Measurements from ENCODE around the gene FRMD1. TPM values are rescaled to one million over a fixed set of nuclear protein-coding genes. Genes with fewer than 3 reads are reported as not detected.

Gene FRMD1
- total and polyA plus RNA-seq, 2 donors (not counting 1 experiment from before 2014, with no cell fraction given): not detected

GRCh38 chr6:168020242-168020641 is 58.8 kb downstream of the FRMD1 start:
- Histone ChIP-seq H3K9ac (ENCODE audit: low read length) (no peak overlapping the region), H3K4me1 (ENCODE audit: control insufficient read depth in 2 of 2, insufficient read depth in 2 of 2, low read length in 2 of 2) (no peaks in the 10 kb centered on the region), H4K20me1 (ENCODE audit: control insufficient read depth, insufficient read depth, low read length, poor library complexity, severe bottlenecking) (no peaks in the 10 kb centered on the region), H3K9me3 (ENCODE audit: control extremely low read depth in 1 of 3, control insufficient read depth in 2 of 3, insufficient read depth in 1 of 3, low read length in 2 of 3) (peaks cover 0 to 19% (median 0%) of the 10 kb centered on the region in 3 donors), H3K27me3 (replicated peaks in 1 of 4; ENCODE audit: control extremely low read depth in 1 of 4, control insufficient read depth in 3 of 4, insufficient read depth in 4 of 4, low read length in 3 of 4) (no peaks in the 10 kb centered on the region), H2AFZ (ENCODE audit: insufficient read depth, low read depth, low read length, poor library complexity, severe bottlenecking) (no peak overlapping the region), H3K4me3 (ENCODE audit: control extremely low read depth in 1 of 5, extremely low read depth in 1 of 5, insufficient read depth in 1 of 5, low read depth in 2 of 5, low read length in 4 of 5) (no peak overlapping the region), H3K36me3 (replicated peaks in 1 of 2; ENCODE audit: control extremely low read depth in 1 of 2, control insufficient read depth in 1 of 2, extremely low read depth in 1 of 2, insufficient read depth in 2 of 2, low read length in 1 of 2) (no peaks in the 10 kb centered on the region), H3K27ac (ENCODE audit: low read length in 2 of 2) (no peak overlapping the region), H3K79me2 (ENCODE audit: control insufficient read depth, insufficient read depth, low read length) (no peaks in the 10 kb centered on the region), H3K4me2 (replicated peaks; ENCODE audit: low read depth, low read length, poor library complexity, severe bottlenecking) (no peak overlapping the region)
- no peaks in the 10 kb centered on the region for H3K4me1 Mint-ChIP-seq
- peaks cover 4% of the 10 kb centered on the region for H3K9me3 Mint-ChIP-seq (ENCODE audit: insufficient read depth)
- H3K4me3 Mint-ChIP-seq: no peak overlapping the region
- TF ChIP-seq CTCF (IDR thresholded peaks at IDR 0.05): no peak
- H3K27me3 Mint-ChIP-seq: peaks cover 5% of the 10 kb centered on the region
- CTCF ChIA-PET: interaction anchor here (0.9 kb wide), 1 partner anchor 8 kb away, joined by 4 read pairs; no protein-coding TSS in a partner anchor
- POLR2A ChIA-PET: no interaction called here
- H3K27ac Mint-ChIP-seq: no peak overlapping the region
- ATAC-seq (ENCODE audit: low read depth): no peak
- no peak for DNase-seq
- intact Hi-C loops (cut with micrococcal nuclease): no loop called here
- WGBS (ENCODE audit: insufficient coverage): 100% methylated on average over 1 of the region's 8 CpGs

GRCh38 chr6:168018664-168019063 is 60.3 kb downstream of the FRMD1 start:
- Mint-ChIP-seq H3K27me3 (peaks cover 5% of the 10 kb centered on the region), H3K4me1 (no peaks in the 10 kb centered on the region), H3K9me3 (ENCODE audit: insufficient read depth) (peaks cover 4% of the 10 kb centered on the region), H3K4me3 (no peak overlapping the region), H3K27ac (no peak overlapping the region)
- ChIA-PET POLR2A (no interaction called here), CTCF (no interaction called here)
- ATAC-seq (ENCODE audit: low read depth) (no peak), DNase-seq (no peak)
- Histone ChIP-seq H3K27me3 (replicated peaks in 1 of 4; ENCODE audit: control extremely low read depth in 1 of 4, control insufficient read depth in 3 of 4, insufficient read depth in 4 of 4, low read length in 3 of 4) (no peaks in the 10 kb centered on the region), H3K9me3 (ENCODE audit: control extremely low read depth in 1 of 3, control insufficient read depth in 2 of 3, insufficient read depth in 1 of 3, low read length in 2 of 3) (peaks cover 0 to 20% (median 0%) of the 10 kb centered on the region in 3 donors), H4K20me1 (ENCODE audit: control insufficient read depth, insufficient read depth, low read length, poor library complexity, severe bottlenecking) (no peaks in the 10 kb centered on the region), H3K4me1 (ENCODE audit: control insufficient read depth in 2 of 2, insufficient read depth in 2 of 2, low read length in 2 of 2) (no peaks in the 10 kb centered on the region), H3K4me3 (ENCODE audit: control extremely low read depth in 1 of 5, extremely low read depth in 1 of 5, insufficient read depth in 1 of 5, low read depth in 2 of 5, low read length in 4 of 5) (no peak overlapping the region), H3K79me2 (ENCODE audit: control insufficient read depth, insufficient read depth, low read length) (no peaks in the 10 kb centered on the region), H3K9ac (ENCODE audit: low read length) (no peak overlapping the region), H3K4me2 (replicated peaks; ENCODE audit: low read depth, low read length, poor library complexity, severe bottlenecking) (no peak overlapping the region), H3K27ac (ENCODE audit: low read length in 2 of 2) (no peak overlapping the region), H3K36me3 (replicated peaks in 1 of 2; ENCODE audit: control extremely low read depth in 1 of 2, control insufficient read depth in 1 of 2, extremely low read depth in 1 of 2, insufficient read depth in 2 of 2, low read length in 1 of 2) (no peaks in the 10 kb centered on the region), H2AFZ (ENCODE audit: insufficient read depth, low read depth, low read length, poor library complexity, severe bottlenecking) (no peak overlapping the region)
- intact Hi-C loops (cut with micrococcal nuclease): no loop called here
- TF ChIP-seq EZH2 (IDR thresholded peaks at IDR 0.05; ENCODE audit: borderline replicate concordance, insufficient read depth, low read depth, low read length, poor library complexity, severe bottlenecking) (no peak), CTCF (IDR thresholded peaks at IDR 0.05) (no peak)
- WGBS (ENCODE audit: insufficient coverage): 93% methylated on average over 15 of the region's 15 CpGs
